ENCODE measurements around the gene ADH5.
A peak's percentile ranks its signal among the peaks of the same experiment; 100 is the strongest.
"Not testable (repeated sequence)": the region's sequence is repeated elsewhere in the genome, so short reads cannot be mapped to it uniquely, and the experiment has no call there.

Gene ADH5

GRCh38 chr4:99088481-99089365 is at the start of gene ADH5:
Gene ADH5, minus strand, starts transcription at chr4:99088788. Its CDS starts 88 bp downstream, at chr4:99088700.
- peak; percentile 67 to 71 for DNase-seq (ENCODE audit: low read depth in 2 of 2)

GRCh38 chr4:99136329-99136728 is 47.7 kb upstream of the ADH5 start:
- no peak for DNase-seq (ENCODE audit: low read depth in 2 of 2)

- DNase-seq (ENCODE audit: low read depth in 2 of 2) = peak in 1 of 2 experiments; percentile 3
Measured at GRCh38 chr4:99135541-99136162, 47.1 kb upstream of the ADH5 start.

- DNase-seq (ENCODE audit: low read depth in 2 of 2) = no peak
Measured at GRCh38 chr4:99134586-99134985, 46.0 kb upstream of the ADH5 start.

- no peak for DNase-seq (ENCODE audit: low read depth in 2 of 2)
Measured at GRCh38 chr4:99131378-99131777, 42.8 kb upstream of the ADH5 start.

- no peak for DNase-seq (ENCODE audit: low read depth in 2 of 2)
Measured at GRCh38 chr4:99126376-99126775, 37.8 kb upstream of the ADH5 start.

- no peak for DNase-seq (ENCODE audit: low read depth in 2 of 2)
Measured at GRCh38 chr4:99121008-99121407, 32.4 kb upstream of the ADH5 start.

- DNase-seq (ENCODE audit: low read depth in 2 of 2) = no peak
Measured at GRCh38 chr4:99120501-99120900, 31.9 kb upstream of the ADH5 start.

GRCh38 chr4:99117876-99118693 is 29.5 kb upstream of the ADH5 start:
- DNase-seq (ENCODE audit: low read depth in 2 of 2) = no peak

- DNase-seq (ENCODE audit: low read depth in 2 of 2) = not testable (repeated sequence)
Measured at GRCh38 chr4:99117122-99117841, 28.7 kb upstream of the ADH5 start.

- DNase-seq (ENCODE audit: low read depth in 2 of 2) = not testable (repeated sequence)
Measured at GRCh38 chr4:99109286-99109685, 20.7 kb upstream of the ADH5 start.

- DNase-seq (ENCODE audit: low read depth in 2 of 2) = no peak
Measured at GRCh38 chr4:99104153-99104552, 15.6 kb upstream of the ADH5 start.

GRCh38 chr4:99103166-99103565 is 14.6 kb upstream of the ADH5 start:
- DNase-seq (ENCODE audit: low read depth in 2 of 2) = no peak

- DNase-seq (ENCODE audit: low read depth in 2 of 2) = no peak
Measured at GRCh38 chr4:99102634-99103033, 14.0 kb upstream of the ADH5 start.

GRCh38 chr4:99100876-99101275 is 12.3 kb upstream of the ADH5 start:
- DNase-seq (ENCODE audit: low read depth in 2 of 2) = no peak

GRCh38 chr4:99099814-99100213 is 11.2 kb upstream of the ADH5 start:
- DNase-seq (ENCODE audit: low read depth in 2 of 2) = not testable (repeated sequence)

- no peak for DNase-seq (ENCODE audit: low read depth in 2 of 2)
Measured at GRCh38 chr4:99099311-99099710, 10.7 kb upstream of the ADH5 start.

GRCh38 chr4:99091841-99092240 is 3.3 kb upstream of the ADH5 start:
- DNase-seq (ENCODE audit: low read depth in 2 of 2) = not testable (repeated sequence)

GRCh38 chr4:99091216-99091575 is 2.6 kb upstream of the ADH5 start:
- DNase-seq (ENCODE audit: low read depth in 2 of 2) = no peak

GRCh38 chr4:99090481-99091215 is 2.1 kb upstream of the ADH5 start:
- DNase-seq (ENCODE audit: low read depth in 2 of 2) = no peak

- peak; percentile 44 for DNase-seq (ENCODE audit: low read depth in 2 of 2)
Measured at GRCh38 chr4:99088023-99088449, 552 bp downstream of the ADH5 start.

All from fibroblast of skin of left quadriceps (primary cell).